Activated naive CD4-positive, alpha-beta T cell treated with anti-CD3 and anti-CD28 coated beads, Interleukin-2, amount 50 U/mL, for 16 hours (primary cell): ENCODE data around the gene MGMT.

Experiments
- DNase-seq: peaks from one replicate; pipeline ENCODE4 v3.0.0-alpha.2; 2020

Gene MGMT

GRCh38 chr10:129546106-129546505 is 79.1 kb downstream of the MGMT start:
- DNase-seq = no peak

GRCh38 chr10:129547608-129548007 is 80.6 kb downstream of the MGMT start:
- no peak for DNase-seq

GRCh38 chr10:129548600-129548999 is 81.6 kb downstream of the MGMT start:
- no peak for DNase-seq

GRCh38 chr10:129550076-129550475 is 83.0 kb downstream of the MGMT start:
- no peak for DNase-seq

GRCh38 chr10:129550658-129551057 is 83.6 kb downstream of the MGMT start:
- no peak for DNase-seq

- no peak for DNase-seq
Measured at GRCh38 chr10:129552119-129552518, 85.1 kb downstream of the MGMT start.

- DNase-seq = no peak
Measured at GRCh38 chr10:129553928-129554327, 86.9 kb downstream of the MGMT start.

GRCh38 chr10:129556316-129556715 is 89.3 kb downstream of the MGMT start:
- DNase-seq = no peak

- DNase-seq = no peak
Measured at GRCh38 chr10:129560361-129560760, 93.3 kb downstream of the MGMT start.

- no peak for DNase-seq
Measured at GRCh38 chr10:129562487-129562886, 95.4 kb downstream of the MGMT start.

- no peak for DNase-seq
Measured at GRCh38 chr10:129564923-129565322, 97.9 kb downstream of the MGMT start.

GRCh38 chr10:129568583-129569344 is 101.7 kb downstream of the MGMT start:
- DNase-seq = no peak

GRCh38 chr10:129570185-129570584 is 103.1 kb downstream of the MGMT start:
- no peak for DNase-seq

GRCh38 chr10:129579228-129579627 is 112.2 kb downstream of the MGMT start:
- no peak for DNase-seq

- no peak for DNase-seq
Measured at GRCh38 chr10:129580010-129580409, 113.0 kb downstream of the MGMT start.

- no peak for DNase-seq
Measured at GRCh38 chr10:129580901-129581300, 113.9 kb downstream of the MGMT start.

GRCh38 chr10:129581827-129582411 is 114.9 kb downstream of the MGMT start:
- no peak for DNase-seq

GRCh38 chr10:129583831-129584230 is 116.8 kb downstream of the MGMT start:
- DNase-seq = no peak

GRCh38 chr10:129586898-129587443 is 119.9 kb downstream of the MGMT start:
- no peak for DNase-seq

GRCh38 chr10:129589546-129589945 is 122.5 kb downstream of the MGMT start:
- no peak for DNase-seq

GRCh38 chr10:129593953-129594352 is 126.9 kb downstream of the MGMT start:
- DNase-seq = no peak

GRCh38 chr10:129594811-129595210 is 127.8 kb downstream of the MGMT start:
- no peak for DNase-seq

- no peak for DNase-seq
Measured at GRCh38 chr10:129598413-129598812, 131.4 kb downstream of the MGMT start.

- DNase-seq = no peak
Measured at GRCh38 chr10:129599160-129599559, 132.1 kb downstream of the MGMT start.

- DNase-seq = no peak
Measured at GRCh38 chr10:129601737-129602136, 134.7 kb downstream of the MGMT start.
